HFFc6 (cell line): ENCODE data around the gene MIF. TPM values are rescaled to one million over a fixed set of nuclear protein-coding genes. Genes with fewer than 3 reads are reported as not detected.
"Not testable (repeated sequence)": the region's sequence is repeated elsewhere in the genome, so short reads cannot be mapped to it uniquely, and the experiment has no call there.

Experiments used
- DNase-seq: peaks from one replicate; pipeline ENCODE4 v3.0.0-alpha.2; 2018
- H3K27ac Mint-ChIP-seq: 2 replicates; pipeline ENCODE4 v1.8.0; 2020; ENCODE audit warnings: mild to moderate bottlenecking, mixed read lengths
- H3K27me3 Mint-ChIP-seq: 2 replicates; pipeline ENCODE4 v1.8.0; 2021; ENCODE audit warnings: mild to moderate bottlenecking, moderate library complexity, mixed read lengths; ENCODE audit not compliant: insufficient read depth
- H3K36me3 Mint-ChIP-seq: 2 replicates; pipeline ENCODE4 v1.8.0; 2021; ENCODE audit warnings: low read depth, mixed read lengths
- H3K4me1 Mint-ChIP-seq: 2 replicates; pipeline ENCODE4 v1.8.0; 2020; ENCODE audit warnings: low read depth, mixed read lengths
- H3K4me3 Mint-ChIP-seq: 2 replicates; pipeline ENCODE4 v1.8.0; 2020; ENCODE audit warnings: mild to moderate bottlenecking, moderate library complexity, mixed read lengths
- H3K9me3 Mint-ChIP-seq: 2 replicates; pipeline ENCODE4 v1.8.0; 2020; ENCODE audit warnings: mild to moderate bottlenecking, mixed read lengths
- total RNA-seq, 6 experiments: library from RNA; stranded (reverse); fragmentation: NEBNext Ultra II Directional; extraction: Animal tissue kit (Norgen Biotek cat#: 25700); gene quantifications; 2 replicates in 1 of 6; 3 replicates in 5 of 6; pipeline ENCODE4 v1.2.3, GENCODE V29; 2021
- TF ChIP-seq, protein P1 (sequence below): fragments of 200-600 bp; sonication (generic); IDR thresholded peaks from 2 replicates; pipeline ENCODE4 v1.5.0; 2021; ENCODE audit warnings: antibody characterized with exemption, mild to moderate bottlenecking

MIF gene
- total RNA-seq, 6 experiments from 2014 or later: 625 to 741 (median 699) TPM

DNA sequence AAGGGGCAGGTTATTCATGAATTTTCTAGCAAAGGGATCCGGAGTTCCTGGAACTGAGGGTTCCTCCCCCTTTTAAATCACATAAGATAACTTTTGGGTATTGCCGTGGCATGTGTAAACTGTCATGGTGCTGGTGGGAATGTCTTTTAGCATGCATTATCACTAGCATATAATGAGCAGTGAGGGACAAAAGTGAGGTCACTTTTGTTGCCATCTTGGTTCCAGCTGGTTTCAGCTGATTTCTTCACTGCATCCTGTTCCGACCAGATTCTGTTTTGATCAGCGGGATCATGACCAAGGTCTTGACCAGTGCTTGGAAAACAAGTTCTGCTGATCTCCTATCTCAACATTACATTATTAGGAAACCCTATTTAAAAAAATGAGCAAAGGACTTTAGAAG, 7.4 kb downstream of the MIF start:
- H3K36me3 Mint-ChIP-seq: peaks cover 19% of the 10 kb centered on the region
- TF ChIP-seq, protein P1, sequence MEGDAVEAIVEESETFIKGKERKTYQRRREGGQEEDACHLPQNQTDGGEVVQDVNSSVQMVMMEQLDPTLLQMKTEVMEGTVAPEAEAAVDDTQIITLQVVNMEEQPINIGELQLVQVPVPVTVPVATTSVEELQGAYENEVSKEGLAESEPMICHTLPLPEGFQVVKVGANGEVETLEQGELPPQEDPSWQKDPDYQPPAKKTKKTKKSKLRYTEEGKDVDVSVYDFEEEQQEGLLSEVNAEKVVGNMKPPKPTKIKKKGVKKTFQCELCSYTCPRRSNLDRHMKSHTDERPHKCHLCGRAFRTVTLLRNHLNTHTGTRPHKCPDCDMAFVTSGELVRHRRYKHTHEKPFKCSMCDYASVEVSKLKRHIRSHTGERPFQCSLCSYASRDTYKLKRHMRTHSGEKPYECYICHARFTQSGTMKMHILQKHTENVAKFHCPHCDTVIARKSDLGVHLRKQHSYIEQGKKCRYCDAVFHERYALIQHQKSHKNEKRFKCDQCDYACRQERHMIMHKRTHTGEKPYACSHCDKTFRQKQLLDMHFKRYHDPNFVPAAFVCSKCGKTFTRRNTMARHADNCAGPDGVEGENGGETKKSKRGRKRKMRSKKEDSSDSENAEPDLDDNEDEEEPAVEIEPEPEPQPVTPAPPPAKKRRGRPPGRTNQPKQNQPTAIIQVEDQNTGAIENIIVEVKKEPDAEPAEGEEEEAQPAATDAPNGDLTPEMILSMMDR: no peak
- no peak overlapping the region for H3K4me3 Mint-ChIP-seq
- H3K4me1 Mint-ChIP-seq: peaks cover 6% of the 10 kb centered on the region; the same call in 1 of the 2 replicates
- DNase-seq: no peak
- peaks cover 17% of the 10 kb centered on the region for H3K27me3 Mint-ChIP-seq
- H3K27ac Mint-ChIP-seq: no peak overlapping the region
- H3K9me3 Mint-ChIP-seq: peaks cover 4% of the 10 kb centered on the region; the same call in 1 of the 2 replicates

DNA sequence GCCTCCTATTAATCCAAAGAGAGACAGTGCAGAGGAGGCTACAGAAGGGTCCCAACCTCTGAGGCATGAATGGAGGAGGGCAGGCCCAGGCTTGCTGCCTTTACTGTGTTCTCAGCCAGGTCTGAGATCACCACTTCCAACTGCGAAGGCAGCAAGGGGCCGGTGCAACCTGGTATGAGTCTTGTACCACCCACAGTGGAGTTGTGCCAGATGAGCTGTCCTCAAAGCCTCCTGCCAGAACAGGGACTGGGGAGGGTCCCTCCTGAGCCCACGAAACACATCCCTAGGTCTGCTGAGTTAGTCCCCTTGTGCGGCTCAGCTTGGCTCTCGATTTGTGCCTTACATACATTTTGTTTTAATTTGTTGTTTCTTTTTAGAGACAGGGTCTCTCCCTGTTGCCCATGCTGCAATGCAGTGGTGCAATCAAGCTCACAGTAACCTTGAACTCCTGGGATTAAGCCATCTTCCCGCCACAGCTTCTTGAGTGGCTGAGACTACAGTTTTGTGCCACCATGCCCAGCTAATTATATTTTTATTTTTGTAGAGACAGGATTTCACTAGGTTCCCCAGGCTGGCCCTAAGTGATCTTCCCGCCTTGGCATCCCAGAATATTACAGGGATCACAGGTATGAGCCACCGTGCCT, 9.3 kb downstream of the MIF start:
- Mint-ChIP-seq H3K4me3 (no peak overlapping the region), H3K27me3 (peaks cover 22% of the 10 kb centered on the region), H3K36me3 (peaks cover 12% of the 10 kb centered on the region; the same call in 1 of the 2 replicates), H3K9me3 (peaks cover 4% of the 10 kb centered on the region; the same call in 1 of the 2 replicates), H3K27ac (no peak overlapping the region), H3K4me1 (peaks cover 6% of the 10 kb centered on the region; the same call in 1 of the 2 replicates)
- TF ChIP-seq, protein P1: no peak
- DNase-seq: no peak

DNA sequence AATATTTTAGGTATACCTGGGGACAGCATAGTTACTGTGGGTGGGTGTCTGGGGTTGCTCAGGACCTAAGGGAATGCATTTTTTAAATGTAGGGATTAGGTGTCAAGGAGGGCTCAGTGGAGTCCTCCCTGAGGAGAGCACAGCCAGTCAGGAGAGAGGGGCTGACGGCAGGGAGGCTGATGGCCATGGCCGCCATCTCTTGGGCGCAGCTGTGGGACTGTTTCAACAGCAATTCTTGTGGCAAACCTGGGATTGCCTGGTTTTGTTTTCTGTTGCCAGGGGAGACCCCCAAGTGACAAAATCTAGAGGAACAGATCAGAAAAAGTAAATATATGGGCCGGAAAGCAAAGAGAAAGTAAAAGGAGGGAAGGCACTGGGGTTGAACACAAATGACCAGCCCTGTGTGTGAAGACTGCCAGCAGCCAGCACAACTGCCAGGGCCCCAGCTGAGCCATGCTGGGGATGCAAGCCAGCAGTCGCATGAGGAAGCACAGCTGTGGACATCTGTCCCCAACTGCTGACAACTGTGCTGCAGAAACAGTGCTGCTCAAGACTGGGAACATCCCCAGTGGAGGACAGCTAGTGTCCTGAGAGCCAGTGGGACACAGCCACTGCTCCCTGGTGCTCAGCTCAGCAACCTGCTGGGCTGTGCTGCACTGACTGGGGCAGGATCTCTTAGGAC, 10.5 kb downstream of the MIF start:
- DNase-seq: no peak
- TF ChIP-seq, protein P1: no peak
- no peak overlapping the region; the same call in 1 of the 2 replicates for H3K4me3 Mint-ChIP-seq
- H3K9me3 Mint-ChIP-seq: peaks cover 4% of the 10 kb centered on the region; the same call in 1 of the 2 replicates
- H3K4me1 Mint-ChIP-seq: peaks cover 6% of the 10 kb centered on the region; the same call in 1 of the 2 replicates
- peaks cover 1% of the 10 kb centered on the region; the same call in 1 of the 2 replicates for H3K36me3 Mint-ChIP-seq
- H3K27me3 Mint-ChIP-seq: peaks cover 24% of the 10 kb centered on the region
- H3K27ac Mint-ChIP-seq: no peak overlapping the region

DNA sequence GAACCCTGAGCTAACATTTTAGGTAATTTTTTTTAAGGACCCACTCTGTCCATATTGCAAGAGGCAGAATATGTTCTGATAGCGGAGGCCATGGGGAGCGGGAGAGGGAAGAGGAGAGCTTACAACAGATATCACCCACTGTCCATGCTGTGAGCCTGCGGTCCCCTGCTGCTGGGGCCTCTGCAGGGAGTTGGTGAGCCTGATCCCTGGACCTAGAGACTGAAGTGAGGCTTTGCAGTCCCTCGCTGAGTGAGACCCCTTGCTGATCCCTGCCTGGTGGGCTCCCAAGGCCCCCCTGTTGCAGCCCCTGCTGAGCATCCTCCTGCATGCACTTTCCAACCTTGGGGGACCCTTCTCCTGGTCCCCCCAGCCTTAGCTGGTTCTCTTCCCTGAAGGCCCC, 12.5 kb downstream of the MIF start:
- no peaks in the 10 kb centered on the region for H3K9me3 Mint-ChIP-seq
- H3K4me1 Mint-ChIP-seq: peaks cover 6% of the 10 kb centered on the region; the same call in 1 of the 2 replicates
- H3K27ac Mint-ChIP-seq: no peak overlapping the region
- TF ChIP-seq, protein P1: no peak
- H3K4me3 Mint-ChIP-seq: no peak overlapping the region
- no peak for DNase-seq
- H3K27me3 Mint-ChIP-seq: peaks cover 26% of the 10 kb centered on the region
- no peaks in the 10 kb centered on the region for H3K36me3 Mint-ChIP-seq

DNA sequence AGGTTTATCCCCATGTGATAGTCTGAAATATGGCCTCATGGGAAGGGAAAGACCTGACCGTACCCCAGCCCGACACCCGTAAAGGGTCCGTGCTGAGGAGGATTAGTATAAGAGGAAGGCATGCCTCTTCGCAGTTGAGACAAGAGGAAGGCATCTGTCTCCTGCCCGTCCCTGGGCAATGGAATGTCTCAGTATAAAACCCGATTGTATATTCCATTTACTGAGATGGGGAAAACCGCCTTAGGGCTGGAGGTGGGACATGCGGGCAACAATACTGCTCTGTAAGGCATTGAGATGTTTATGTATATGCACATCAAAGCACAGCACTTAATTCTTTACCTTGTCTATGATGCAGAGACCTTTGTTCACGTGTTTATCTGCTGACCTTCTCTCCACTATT, 13.2 kb downstream of the MIF start:
- H3K4me1 Mint-ChIP-seq, H3K36me3 Mint-ChIP-seq: not testable (repeated sequence)

DNA sequence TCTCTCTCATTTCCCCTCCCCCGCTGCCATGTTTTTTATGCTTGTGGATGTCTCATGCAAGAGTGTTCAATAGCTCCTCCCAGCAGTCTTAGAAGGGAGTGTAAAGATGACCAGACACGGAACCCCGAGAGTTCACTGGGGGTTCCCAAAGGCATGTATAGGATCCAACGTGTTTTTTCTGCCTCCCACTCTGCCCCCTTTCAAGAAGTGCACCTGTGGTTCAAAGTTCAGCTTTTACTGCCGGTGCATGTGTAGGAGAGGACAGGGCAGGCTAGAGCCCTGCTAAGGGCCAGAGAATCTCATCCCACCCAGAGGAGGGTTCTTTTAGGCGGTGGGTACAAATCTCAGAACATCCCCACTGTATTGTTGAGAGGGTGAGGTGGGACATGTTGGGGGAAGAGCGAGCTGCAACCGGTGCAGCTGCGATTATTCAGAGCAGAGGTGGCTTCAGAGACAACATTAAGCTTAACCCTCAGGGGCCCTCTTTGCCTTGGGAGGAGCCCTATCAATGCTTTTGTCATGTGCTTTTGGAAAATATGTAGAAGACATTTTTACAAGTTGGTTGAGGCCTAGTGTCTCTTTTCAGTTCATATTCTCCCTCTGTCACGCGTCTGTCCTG, 14.5 kb downstream of the MIF start:
- Mint-ChIP-seq H3K36me3 (no peaks in the 10 kb centered on the region), H3K4me1 (peaks cover 16% of the 10 kb centered on the region), H3K27me3 (peaks cover 26% of the 10 kb centered on the region), H3K27ac (no peak overlapping the region), H3K9me3 (no peaks in the 10 kb centered on the region), H3K4me3 (no peak overlapping the region)
- no peak for DNase-seq
- TF ChIP-seq, protein P1: no peak

More for the DNA sequence above, 13.2 kb downstream of the MIF start:
- H3K27ac Mint-ChIP-seq, H3K9me3 Mint-ChIP-seq, H3K4me3 Mint-ChIP-seq, DNase-seq: not testable (repeated sequence)
- H3K27me3 Mint-ChIP-seq: peaks cover 26% of the 10 kb centered on the region
